ENCODE measurements around the gene RTP3.

Gene RTP3

DNA sequence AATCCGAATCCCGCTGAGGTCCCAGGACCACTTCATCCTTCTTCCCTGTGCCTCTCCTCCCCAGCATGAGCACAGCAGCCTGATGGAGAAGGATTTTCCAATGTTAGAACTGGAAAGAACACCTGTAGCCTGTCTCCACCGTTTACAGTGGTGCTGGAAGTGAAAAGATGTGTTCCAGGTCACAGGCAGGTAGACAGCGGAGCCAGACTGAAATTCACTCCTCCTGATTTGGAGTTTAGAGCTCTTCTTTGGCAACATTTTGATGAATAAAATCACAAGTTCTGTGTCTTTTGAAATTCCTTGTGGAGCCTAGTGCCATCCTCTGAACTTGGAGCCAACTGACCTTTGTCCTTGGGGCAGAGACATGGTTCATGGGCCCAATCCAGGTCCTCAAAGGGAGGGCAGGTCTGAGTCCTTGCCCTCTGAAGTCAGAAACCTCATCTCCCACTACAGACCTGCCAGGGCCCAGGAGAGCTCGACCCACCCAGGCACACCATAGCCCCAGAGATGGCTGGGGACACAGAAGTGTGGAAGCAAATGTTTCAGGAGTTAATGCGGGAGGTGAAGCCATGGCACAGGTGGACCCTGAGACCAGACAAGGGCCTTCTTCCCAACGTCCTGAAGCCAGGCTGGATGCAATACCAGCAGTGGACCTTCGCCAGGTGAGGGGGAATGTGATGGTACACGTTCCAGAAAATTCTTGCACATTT, at the start of gene RTP3:
Gene RTP3 (plus strand): TSS at position 421 of the 710 bp plus-strand sequence. CDS start 87 bp downstream, at position 508.
- no peak for DNase-seq

DNA sequence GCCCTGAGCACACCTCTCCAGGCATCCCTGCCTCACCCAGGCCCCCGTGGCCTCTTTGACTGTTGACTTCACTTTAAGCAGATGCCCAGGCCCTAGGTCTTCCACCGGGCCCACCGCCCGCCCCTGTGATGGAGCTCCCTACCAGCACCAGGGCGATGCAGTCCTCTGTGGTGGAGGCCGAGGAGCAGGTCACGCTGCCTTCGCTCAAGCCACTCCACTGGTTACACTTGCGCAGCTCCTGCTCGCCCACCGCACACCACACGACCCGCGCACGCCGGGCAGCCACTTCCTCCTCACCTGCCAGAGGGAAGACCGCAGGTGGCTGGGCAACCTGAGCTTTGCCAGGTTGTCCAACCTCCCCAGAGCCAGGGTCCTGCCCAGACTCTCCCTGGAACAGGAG, 49.1 kb upstream of the RTP3 start:
- no peak for DNase-seq

DNA sequence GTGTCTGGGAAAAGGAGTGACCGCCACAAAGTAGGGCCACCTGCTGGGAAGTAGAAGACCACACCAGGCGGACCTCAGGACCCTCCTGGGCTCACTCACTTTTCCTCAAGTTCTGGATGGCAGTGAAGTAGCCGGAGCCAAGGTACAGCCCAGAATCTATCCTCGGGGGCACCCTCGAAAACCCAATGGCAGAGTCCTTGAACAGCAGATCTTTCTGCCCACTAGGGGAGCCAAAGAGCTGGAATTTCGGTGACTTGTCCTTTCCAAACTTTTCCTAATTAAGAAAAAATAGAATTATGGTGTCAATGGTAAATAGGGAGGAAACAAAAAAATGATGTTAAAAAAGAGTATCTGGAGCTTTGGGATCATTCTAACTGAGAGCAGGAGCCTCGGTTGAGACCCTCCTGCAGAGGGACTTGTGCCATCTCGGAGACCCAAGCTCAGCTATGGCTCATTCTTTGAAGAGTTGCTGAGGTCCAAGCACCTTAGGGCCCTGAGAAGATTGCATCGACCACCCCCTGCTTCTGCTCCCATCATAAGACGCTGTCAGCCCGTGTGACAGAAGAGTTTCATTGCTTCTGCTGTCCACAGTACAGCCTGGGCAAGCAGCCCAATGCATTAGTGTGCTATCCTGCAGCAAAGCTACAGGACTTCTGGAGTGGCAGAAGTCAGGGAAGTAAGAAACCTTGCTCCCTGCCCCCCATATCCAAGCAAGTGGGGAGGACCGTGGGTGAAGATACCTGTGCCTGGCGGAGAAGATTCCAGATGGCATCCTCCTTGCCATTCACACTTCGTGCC, 47.8 kb upstream of the RTP3 start:
- DNase-seq, result peak in 1 of 2 donors; percentile 37

DNA sequence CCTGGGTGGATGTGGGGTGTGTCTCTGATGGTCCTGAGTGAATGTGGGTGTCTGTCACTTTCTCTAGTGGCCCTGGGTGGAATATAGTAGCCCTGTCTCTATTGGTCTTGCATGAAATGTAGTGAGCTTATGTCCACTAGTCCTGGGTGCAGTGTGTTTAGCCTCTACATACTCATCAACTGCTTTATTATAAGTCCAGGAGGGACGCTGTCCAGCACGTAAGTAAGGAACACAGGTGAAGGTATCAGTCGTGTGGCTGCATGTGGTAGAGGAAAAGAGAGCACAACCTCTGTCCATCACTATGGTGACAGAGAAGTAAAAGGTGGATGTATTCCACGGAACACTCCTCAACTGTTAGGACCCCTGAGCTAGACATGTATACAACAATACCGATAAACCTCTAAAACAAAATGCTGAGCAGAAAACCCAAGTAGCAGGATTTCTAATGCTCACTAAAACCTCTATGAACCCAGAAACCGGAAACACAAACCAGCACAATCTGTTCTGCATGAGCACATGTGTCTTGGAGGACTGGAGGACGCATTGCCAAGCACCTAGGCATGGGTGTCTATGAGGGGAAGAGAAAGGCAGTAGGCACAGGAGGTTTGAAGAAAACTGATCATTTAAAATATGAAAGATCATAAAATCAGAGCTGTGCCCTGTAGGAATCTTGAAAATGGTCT, 44.1 kb upstream of the RTP3 start:
- DNase-seq, result no peak

DNA sequence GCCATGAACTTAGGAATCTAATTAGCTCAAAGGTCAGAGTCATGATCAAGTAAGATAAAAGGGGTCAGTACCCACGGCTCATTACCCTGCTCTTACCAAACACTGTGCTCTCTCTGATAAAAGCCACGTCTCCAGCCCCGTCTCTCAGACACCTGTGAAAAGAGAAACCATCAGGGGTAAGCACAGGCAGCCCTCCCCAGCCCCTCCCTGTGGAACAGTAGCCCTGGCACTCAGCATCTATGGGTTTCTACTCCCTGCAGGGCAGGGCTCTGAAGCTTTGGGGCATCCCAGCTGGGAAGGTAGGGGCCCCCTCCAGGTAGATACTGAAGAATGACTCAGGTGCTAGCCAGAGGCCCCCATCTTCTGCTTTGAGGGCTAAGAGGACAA, 43.6 kb upstream of the RTP3 start:
- no peak for DNase-seq

DNA sequence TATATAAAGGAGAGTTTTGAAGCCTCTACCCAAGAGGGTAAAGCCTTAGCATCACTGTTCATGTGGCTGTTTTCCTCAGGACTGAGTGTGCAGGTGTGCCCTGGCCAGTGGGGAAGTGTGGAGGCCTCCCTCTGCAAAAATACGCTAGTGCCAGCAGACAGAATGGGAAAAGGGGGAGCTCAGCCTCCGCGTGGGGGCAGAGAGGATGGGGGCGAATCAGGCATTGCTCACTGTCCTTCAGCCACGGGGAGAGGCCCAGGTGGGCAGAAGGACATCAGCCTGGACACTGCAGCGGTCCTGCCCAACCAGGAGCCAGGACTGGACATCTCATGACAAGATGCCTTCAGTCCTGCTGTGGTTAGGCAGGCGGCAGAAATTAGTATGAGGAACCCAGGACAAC, 43.2 kb upstream of the RTP3 start:
- no peak for DNase-seq

DNA sequence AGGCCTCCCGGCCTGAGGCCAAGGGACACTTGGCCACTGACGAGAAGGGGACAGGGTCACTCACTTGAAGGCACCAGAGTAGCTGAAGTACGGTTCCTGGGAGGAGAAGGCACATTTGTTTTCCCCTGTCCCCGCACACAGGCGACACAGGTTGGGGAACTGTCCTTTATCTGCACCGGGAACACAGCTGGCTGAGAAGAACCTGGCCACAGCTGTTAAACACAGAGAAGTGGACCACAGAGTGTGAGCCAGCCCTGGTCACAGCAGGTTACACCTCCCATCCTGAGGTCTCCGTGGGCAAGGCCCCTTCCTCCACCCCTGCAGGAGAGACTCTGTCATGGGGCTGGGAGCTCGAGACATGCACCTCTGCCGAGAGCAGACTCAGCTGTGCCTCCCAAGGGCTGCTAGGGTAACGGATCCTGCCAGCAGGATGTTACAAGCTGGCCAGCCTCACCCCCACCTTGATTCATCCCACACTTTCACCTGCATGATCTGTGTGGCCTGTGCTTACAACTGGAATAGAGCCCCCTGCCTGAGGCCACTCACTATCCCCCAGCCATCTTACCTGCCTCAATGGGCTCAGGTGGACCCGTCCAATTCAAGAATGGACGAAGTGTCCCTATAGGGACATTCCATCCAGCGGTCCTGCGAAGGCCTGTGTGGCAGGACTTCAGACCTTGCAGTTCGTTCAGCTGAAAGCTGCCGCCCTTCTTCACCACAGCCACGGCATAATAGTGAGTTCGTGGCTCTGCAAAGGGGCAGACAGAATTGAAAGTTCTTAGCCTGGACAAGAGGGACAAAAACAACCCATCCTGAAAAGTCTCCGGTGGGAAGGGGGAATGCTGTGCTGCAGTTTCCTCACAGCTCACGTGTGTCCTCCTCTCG, 42.3 kb upstream of the RTP3 start:
- no peak for DNase-seq

DNA sequence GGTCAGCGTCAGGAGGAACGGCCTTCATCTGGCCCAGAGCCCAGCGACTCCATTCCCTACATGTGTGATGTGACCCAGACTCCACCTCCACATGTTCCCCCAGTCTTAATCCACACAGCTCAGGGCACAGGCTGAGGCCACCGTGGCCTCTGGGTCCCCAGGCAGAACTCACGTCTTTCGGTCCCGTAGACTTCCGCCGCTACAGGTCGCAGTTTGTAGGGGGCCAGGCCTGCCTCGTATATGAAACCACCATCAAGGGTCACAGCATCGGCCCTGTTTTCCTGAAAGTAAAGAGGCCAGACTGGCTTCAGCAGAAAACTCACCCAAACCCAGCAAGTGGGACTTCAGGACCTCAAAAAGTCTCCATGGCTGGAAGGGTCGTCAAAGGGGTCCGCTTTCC, 41.7 kb upstream of the RTP3 start:
- DNase-seq, result no peak

DNA sequence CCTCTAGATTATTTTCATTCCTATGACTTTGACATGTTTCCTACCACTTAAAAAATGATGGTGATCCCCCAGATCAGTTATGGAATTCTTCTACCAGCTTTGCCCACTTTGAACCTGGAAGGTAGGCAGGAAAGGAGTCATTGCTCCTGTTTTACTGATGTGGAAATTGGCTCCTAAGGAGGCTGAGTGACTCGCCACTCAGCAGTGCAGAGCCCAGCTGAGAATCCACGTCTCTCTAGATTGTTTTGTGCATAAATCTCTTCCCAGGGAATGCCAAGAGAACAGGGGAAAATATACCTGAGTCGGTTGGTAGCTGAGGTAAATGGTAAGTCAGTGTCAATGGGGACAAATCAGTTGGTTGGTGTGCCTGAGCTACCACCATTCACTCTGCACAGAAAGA, 37.7 kb upstream of the RTP3 start:
- DNase-seq, result no peak

DNA sequence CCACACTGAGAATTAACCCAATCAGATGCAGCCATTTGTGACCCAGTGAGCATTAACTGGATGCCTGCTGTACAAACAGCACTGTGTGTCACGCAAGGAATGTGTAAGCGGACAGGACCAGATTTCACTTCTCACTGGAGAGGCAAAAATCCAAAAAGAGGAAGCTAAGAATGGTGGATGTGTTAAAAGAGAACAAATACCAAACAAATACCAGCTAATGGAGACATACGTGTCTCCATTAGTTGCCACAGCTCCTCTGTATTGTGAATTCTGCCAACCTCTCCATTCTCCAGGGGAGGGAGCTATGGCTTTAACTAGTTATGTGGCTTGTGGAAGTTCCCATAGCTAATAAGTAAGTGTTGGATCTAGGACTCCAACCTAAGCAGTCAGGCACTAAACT, 35.7 kb upstream of the RTP3 start:
- DNase-seq, result peak; percentile 57 to 61

DNA sequence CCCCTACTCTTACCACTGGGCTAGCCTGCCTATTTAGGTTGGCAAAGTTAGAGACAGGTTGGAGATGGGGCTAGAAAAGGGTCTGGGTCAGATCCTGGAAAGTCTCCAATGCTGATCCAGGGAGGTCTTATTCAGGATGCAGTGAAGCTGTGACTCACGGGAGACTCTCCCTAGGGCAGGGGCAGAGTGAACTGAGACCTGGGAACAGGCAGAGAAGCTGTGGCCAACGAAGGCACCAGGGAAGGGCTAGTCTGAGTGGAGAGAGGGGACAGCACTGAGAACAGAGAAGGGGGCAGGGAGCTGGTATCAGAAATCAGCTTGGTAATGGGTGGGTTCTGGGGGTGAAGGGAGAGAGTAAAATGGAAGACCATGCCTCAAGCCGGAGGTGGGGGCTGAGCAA, 35.3 kb upstream of the RTP3 start:
- no peak for DNase-seq

DNA sequence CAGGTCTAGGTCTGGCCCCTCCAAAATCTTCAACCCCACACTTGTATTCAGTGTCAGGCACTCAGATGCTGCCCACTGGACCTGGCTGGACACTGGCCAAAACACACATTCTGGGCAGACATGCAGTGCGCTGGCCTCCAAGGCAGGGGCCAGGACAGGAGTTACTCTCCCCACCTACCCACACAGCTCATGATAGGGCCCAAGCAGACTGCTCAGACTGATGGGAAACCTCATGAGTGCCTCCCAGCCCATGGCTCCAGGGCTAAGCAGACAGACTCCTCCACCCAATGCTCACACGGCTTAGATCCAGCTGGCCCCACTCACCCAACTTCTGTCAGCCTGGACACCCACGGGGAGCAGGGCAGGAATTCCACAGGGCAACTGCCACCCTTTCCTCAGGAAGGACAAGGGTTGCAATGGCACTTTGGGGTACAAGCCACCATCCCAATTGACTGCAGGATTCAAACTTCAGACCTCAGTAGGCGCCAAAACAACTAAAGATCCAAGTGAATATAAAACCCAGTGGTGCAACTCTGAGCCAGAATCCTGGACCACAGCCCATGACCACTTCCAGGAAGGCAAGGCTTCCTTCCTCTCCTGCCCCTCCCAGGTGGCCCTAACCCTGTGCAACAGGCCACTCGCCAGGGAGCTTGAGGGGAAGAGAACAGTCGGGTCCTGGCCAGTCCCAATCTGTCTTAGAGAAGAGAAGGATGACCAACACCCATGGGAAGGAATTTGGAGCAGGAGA, 34.5 kb upstream of the RTP3 start:
- no peak for DNase-seq

DNA sequence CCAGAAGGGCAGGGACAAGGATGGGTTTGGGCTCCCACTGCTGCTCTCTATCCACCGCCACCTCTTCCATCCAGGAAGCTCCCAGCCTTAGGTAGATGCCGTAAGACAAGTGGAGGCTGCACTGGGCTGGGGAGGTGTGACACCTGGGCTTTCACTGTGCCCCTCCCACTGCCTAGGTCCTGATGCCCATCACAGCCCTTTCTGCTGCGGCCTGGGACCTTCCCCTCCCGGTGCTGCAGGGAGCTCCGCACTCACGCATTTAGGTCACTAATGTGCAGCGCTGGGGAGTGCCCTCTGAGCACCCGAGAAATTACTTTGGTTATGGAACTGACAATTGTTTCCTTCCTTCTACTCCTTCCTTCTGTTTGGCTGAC, 33.9 kb upstream of the RTP3 start:
- no peak for DNase-seq

DNA sequence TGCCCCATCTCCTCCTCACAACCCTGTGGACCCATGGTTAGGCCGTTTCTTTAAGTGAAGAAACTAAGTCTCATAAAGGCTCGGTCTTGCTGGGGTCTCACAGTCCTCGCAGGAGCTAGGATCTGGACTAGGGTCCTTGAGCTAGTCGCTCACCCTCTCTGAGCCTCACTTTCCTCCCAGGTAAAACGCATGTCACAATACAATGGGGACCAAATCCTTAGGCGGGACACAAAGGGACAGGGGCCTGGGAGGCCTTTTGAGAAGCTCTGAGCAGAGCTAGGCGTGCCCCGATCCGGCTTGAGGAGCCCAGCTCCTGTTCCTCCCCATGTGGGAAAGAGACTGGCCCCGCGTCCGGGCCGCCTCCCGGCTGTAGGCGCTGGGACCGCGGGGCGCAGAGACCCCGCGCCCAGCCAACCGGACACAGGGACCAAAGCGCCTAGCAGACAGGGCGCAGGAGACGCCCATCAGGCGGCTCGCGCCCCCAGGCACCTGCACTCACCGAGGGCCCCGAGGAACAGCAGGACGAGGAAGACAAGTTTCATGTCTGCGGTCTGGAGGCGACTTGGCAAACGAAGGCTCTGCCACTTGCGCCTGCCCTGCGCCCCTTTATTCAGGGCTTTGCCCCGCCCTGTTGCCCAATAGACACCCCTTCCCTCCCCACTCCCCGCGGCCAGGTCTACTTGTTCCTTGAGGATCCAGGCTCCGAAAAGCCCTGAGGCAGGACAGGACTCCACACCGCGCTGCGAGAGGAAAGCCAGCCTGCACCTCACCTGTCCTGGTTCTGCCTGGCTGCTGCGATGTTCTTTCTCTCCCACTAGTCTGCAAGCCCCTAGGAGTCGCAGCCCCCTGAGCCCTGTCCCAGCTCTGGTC, 33.2 kb upstream of the RTP3 start, which contains the start of gene LTF:
Gene LTF (minus strand): TSS at position 580 of the 870 bp plus-strand sequence. CDS start 38 bp downstream, at position 542.
- DNase-seq, result no peak

DNA sequence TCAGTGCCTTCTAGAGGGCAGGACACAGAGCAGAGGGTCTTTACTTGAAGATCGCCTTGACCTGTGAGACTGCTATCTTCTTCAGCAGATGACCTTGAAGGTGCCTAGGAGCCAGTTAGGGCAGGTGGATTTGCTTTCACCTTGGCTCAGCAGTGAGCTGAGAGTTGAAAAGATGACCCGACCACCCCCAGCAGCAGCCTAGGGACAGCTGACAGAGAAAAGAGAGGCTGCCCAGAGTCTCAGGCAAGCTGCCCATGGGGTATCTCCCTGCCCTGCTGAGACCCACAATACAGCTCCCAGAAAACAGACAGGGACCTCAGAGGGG, 32.6 kb upstream of the RTP3 start:
- no peak for DNase-seq

DNA sequence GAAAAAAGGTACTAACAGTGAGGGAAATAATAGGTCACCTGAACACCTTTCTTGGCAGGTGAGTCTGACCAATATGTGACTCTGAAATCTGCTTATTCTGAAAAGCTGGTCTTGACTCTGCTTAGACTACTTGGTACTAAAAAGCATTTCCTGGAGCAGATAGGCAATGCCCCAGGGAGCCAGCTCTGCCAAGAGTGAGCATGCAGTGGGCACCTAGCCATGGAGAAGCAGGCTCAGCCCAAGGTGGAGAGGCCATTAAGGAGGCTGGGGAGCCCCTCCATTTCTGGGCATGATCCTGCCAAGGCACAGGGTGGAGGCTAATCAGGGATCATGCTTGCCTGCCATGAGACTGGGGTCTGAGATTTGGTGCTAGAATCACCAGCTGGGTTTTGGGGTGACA, 31.5 kb upstream of the RTP3 start:
- DNase-seq, result no peak

DNA sequence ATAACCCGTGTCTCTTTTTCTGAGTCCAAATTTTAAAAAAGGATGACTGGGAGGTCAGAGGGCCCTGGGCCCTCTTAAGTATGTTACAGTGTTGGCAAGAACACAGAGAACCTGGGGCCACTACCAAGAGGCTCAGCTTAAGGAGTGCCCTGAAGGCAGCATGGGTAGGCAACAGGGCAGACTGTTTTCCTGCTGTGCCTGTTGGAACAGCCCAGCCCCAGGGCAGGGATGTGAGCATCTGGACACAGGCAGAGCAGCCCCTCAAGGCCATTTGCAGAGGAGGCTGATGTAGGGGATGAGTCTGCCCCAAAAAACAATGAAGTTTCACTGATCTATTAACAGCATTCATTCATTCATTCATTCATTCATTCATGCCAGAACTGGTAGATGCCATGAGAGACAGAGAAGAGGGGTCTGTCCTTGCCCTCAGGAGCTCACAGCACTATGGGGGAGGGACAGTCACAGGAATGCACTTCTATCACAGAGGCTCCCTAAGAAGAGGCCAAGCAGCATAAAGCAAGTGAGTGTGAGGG, 30.8 kb upstream of the RTP3 start:
- no peak for DNase-seq

DNA sequence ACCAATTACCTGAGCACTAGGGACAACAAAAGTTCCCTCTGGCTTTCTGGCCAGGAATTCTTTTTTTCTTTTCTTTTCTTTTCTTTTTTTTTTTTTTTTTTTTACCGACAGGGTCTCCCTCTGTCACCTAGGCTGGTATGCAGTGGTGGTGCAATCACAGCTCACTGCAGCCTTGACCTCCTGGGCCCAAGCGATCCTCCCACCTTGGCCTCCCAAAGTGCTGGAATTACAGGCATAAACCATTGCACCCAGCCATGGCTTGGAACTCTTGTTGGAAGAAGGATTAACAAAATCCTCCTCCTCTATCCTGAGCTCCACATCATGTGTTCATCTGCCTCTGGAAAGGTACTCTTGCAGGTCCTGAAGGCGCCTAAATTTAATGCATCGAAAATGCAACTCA, 30.2 kb upstream of the RTP3 start:
- DNase-seq, result no peak

DNA sequence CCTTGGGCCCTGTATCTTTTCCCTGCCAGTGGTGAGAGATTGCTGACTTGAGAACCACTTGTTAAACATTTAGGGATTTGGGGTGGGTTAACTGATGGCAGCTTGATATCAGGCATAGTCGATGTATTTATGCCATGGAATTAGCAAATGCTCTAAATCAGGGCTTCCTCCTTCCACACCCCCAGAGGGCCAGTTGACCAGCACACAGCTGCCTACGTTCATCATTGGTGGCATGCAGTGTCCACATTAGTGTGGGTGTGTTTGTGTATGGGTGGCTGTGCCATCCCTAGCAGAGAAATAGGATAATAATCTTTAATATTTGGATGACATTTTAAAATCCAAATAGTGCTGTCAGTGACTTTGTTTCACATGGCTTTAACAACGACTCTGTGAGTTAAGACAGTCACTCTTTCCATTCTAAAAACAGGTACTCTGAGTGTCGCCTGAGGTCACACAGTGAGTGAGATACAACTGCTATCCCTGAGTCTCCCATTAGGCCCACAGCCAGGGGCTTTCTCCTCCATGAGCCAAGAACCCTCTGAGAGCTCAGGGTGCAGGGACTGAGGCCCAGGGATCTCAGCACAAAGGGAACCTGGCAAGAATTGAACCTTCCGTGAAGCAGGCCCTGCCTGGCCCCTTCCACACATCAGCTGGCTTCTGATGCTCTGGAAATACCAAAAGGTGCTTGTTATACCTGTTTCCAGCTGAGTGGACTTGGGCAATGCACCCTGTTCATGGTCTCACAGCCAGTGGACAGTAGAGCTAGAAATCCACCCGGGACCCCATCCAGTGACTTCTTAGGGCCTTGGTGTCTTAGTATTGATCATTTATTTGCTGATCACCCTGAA, 28.8 kb upstream of the RTP3 start:
- DNase-seq, result no peak

Measured in inflammatory macrophage treated with lipopolysaccharide for 1 hour (primary cell).